Testis (tissue), 2 donors: ENCODE measurements around the gene CAMTA1.

Experiments used
- POLR2A ChIP-seq: fragments of 450-650 bp; IDR thresholded peaks from one replicate; pipeline ENCODE4 v1.6.1; 2017; ENCODE audit warnings: antibody characterized with exemption, mild to moderate bottlenecking, moderate library complexity
- TF ChIP-seq, protein P1 (sequence below), 3 experiments: fragments of 450-650 bp in 2 of 3; fragments of 200-600 bp in 1 of 3; sonication (generic) in 1 of 3; IDR thresholded peaks; one replicate each; pipeline ENCODE4 v1.5.1; 2016 to 2019; ENCODE audit warnings: antibody characterized with exemption in 3 of 3, mild to moderate bottlenecking in 2 of 3, moderate library complexity in 1 of 3

- TF ChIP-seq, protein P1, sequence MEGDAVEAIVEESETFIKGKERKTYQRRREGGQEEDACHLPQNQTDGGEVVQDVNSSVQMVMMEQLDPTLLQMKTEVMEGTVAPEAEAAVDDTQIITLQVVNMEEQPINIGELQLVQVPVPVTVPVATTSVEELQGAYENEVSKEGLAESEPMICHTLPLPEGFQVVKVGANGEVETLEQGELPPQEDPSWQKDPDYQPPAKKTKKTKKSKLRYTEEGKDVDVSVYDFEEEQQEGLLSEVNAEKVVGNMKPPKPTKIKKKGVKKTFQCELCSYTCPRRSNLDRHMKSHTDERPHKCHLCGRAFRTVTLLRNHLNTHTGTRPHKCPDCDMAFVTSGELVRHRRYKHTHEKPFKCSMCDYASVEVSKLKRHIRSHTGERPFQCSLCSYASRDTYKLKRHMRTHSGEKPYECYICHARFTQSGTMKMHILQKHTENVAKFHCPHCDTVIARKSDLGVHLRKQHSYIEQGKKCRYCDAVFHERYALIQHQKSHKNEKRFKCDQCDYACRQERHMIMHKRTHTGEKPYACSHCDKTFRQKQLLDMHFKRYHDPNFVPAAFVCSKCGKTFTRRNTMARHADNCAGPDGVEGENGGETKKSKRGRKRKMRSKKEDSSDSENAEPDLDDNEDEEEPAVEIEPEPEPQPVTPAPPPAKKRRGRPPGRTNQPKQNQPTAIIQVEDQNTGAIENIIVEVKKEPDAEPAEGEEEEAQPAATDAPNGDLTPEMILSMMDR (IDR thresholded peaks at IDR 0.05), result no peak
- no peak for TF ChIP-seq POLR2A
Observed at GRCh38 chr1:7264101-7264500, 478.8 kb downstream of the CAMTA1 start.
